Measurements from ENCODE around the gene IMP4. TPM values are rescaled to one million over a fixed set of nuclear protein-coding genes. Genes with fewer than 3 reads are reported as not detected.

The IMP4 gene
- total RNA-seq, 2 experiments from 2014 or later = 80.7 to 88.6 TPM

GRCh38 chr2:130391058-130391871, 48.6 kb downstream of the IMP4 start:
- no peaks in the 10 kb centered on the region for H3K9me3 Mint-ChIP-seq (ENCODE audit: insufficient read depth)
- H3K4me1 Mint-ChIP-seq (ENCODE audit: low read depth) = peaks cover 21% of the 10 kb centered on the region
- DNase-seq = peak; percentile 80
- ATAC-seq = peak; percentile 99
- peaks cover 10% of the 10 kb centered on the region for H3K36me3 Mint-ChIP-seq (ENCODE audit: low read depth)
- ChIA-PET CTCF (interaction anchor here (1.4 to 2.3 kb wide), 2 partner anchors 18 to 47 kb away, joined by 3 to 14 read pairs; no protein-coding TSS in a partner anchor), POLR2A (interaction anchor here (0.9 to 3.6 kb wide), 4 partner anchors 18 to 713 kb away, joined by 3 to 20 read pairs (median 8); partner anchors contain the start of gene IMP4)
- H3K27me3 Mint-ChIP-seq (ENCODE audit: low read depth) = peaks cover 23% of the 10 kb centered on the region
- peak overlapping the region; percentile 91 for H3K27ac Mint-ChIP-seq
- peak overlapping the region; percentile 86 for H3K4me3 Mint-ChIP-seq

GRCh38 chr2:130391872-130392670, 49.4 kb downstream of the IMP4 start:
- no peak for ATAC-seq
- Mint-ChIP-seq H3K4me3 (peak overlapping the region; percentile 86), H3K9me3 (ENCODE audit: insufficient read depth) (no peaks in the 10 kb centered on the region), H3K27me3 (ENCODE audit: low read depth) (peaks cover 24% of the 10 kb centered on the region), H3K36me3 (ENCODE audit: low read depth) (peaks cover 7% of the 10 kb centered on the region), H3K4me1 (ENCODE audit: low read depth) (peaks cover 21% of the 10 kb centered on the region), H3K27ac (peak overlapping the region; percentile 43)
- ChIA-PET POLR2A (no interaction called here), CTCF (interaction anchor here (1.4 kb wide), 1 partner anchor 48 kb away, joined by 3 read pairs; no protein-coding TSS in a partner anchor)
- no peak for DNase-seq

- Mint-ChIP-seq H3K4me3 (no peak overlapping the region), H3K4me1 (ENCODE audit: low read depth) (peaks cover 21% of the 10 kb centered on the region), H3K9me3 (ENCODE audit: insufficient read depth) (no peaks in the 10 kb centered on the region), H3K36me3 (ENCODE audit: low read depth) (peaks cover 7% of the 10 kb centered on the region), H3K27ac (no peak overlapping the region), H3K27me3 (ENCODE audit: low read depth) (peaks cover 29% of the 10 kb centered on the region)
- DNase-seq (no peak), ATAC-seq (no peak)
- POLR2A ChIA-PET = interaction anchor here (1.2 kb wide), 1 partner anchor 23 kb away, joined by 3 read pairs; no protein-coding TSS in a partner anchor
- CTCF ChIA-PET = interaction anchor here (1.2 kb wide), 1 partner anchor 16 kb away, joined by 3 read pairs; no protein-coding TSS in a partner anchor
Measured at GRCh38 chr2:130393318-130393910, 50.7 kb downstream of the IMP4 start.

Other genes starting within 250 kb of the IMP4 start
- gene POTEF, start 213.7 kb upstream of the IMP4 start, total RNA-seq = not detected
- 1 to 10 TPM; 3.2 to 3.4 TPM for gene CCDC74B, start 197.8 kb upstream of the IMP4 start, total RNA-seq
- gene SMPD4, start 161.3 kb upstream of the IMP4 start, total RNA-seq = 10 to 100 TPM; 83.9 to 88.2 TPM
- gene MZT2B, start 160.6 kb upstream of the IMP4 start, total RNA-seq = 100 to 1,000 TPM; 458 to 486 TPM
- not detected for gene TUBA3E, start 144.5 kb upstream of the IMP4 start, total RNA-seq
- 10 to 100 TPM; 67.0 to 71.9 TPM for gene PTPN18, start 13.2 kb downstream of the IMP4 start, total RNA-seq
- gene POTEI, start 166.4 kb downstream of the IMP4 start, total RNA-seq = not detected
- gene CFC1B, start 178.3 kb downstream of the IMP4 start, total RNA-seq = not detected